ENCODE measurements around the gene PARVA.

The PARVA gene

DNA sequence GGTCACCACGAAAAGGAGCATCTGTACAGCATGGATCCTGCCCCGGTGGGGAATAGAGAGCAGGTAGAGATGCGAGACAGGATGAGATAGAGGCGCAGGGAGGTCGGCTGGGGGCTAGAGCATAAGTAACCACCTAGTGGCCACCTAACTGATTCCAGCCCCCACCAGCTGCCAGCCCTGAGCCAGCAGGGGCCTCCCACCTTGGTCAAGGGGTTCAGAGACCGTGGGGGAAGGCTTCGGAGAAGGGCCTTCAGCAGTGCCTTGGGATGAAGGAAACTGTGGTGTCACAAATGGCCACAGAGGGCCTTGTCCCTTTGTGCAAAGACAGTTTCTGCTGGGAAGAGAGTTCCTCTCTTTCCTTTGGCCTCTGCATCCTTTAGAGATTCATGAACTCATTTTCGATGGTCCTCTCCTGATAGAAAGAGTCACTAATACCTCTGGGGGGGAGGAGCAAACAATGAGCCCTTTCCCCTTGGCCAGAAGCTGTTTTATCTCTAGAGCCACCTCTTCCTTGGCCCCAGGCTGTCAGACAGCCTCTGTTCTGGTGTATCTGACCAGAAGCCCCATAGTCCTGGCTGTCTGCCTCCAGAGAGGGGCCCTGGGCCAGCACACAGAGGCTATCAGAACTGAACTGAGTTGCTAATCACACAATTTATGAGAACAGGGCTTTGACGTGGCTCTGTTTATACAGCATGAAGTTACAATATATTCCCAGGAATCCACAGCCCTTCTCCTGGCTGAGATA, 146.0 kb downstream of the PARVA start:
- Histone ChIP-seq H3K9me3 (no peaks in the 10 kb centered on the region), H3K4me3 (no peak overlapping the region), H3K4me1 (no peaks in the 10 kb centered on the region), H3K27me3 (ENCODE audit: low read depth) (peaks cover 2% of the 10 kb centered on the region; the same call in 1 of the 2 replicates), H3K36me3 (replicated peaks) (no peaks in the 10 kb centered on the region)
- in situ Hi-C loops (cut with MboI; ENCODE audit: low sequenced_read_pairs): no loop called here
- DNase-seq (ENCODE audit: low spot score in 2 of 2): no peak

DNA sequence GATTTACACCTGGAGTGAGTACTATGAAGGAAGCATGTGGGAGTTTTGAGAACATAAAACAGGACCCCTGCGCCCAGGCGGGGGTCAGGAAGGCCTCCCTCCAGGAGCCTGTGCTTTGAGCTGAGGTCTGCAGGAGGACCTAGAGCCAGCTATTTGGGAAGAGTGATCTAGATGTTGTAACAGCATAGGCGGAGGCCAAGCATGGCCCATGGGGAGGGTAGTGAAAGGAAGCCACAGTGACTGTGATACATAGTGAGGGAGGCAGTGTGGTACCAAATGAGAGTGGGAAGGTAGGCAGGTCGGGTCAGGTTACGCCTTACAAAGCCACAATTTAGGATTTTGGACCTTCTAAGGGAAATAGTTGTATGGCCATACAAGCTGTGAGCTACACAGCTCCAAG, 147.5 kb downstream of the PARVA start:
- in situ Hi-C loops (cut with MboI; ENCODE audit: low sequenced_read_pairs): no loop called here

DNA sequence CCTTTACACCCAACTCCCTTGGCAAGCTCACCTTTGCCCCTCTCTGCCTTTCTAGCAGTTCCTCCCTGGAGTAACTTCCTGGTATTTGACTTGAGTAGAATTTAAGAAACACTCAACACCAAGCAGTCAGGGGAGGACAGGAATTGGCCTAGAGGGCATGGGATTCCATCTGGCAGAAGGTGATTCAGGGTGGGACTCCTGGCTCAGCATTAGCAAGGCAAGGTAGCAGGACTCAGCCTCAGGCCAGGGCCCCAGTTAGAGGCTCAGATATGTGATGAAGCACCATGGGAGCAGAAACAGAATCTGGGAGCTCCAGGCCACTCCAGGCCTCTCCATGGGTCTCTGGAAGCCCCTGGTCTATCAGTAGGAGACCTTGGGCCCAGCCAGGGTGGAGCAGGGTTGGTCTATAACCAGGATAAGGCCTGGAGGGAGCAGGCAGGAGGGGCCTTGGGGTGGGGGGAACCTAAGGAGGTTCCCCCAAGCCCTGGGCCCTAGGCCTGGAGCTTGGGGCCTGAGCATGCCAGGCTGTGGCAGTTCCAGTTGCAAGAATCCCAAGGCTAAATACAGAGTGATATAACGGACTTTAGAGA, 148.2 kb downstream of the PARVA start:
- DNase-seq (ENCODE audit: low spot score in 2 of 2): no peak
- H3K36me3 ChIP-seq (replicated peaks): no peaks in the 10 kb centered on the region
- H3K4me3 ChIP-seq: no peak overlapping the region
- peaks cover 2% of the 10 kb centered on the region; the same call in 1 of the 2 replicates for H3K27me3 ChIP-seq (ENCODE audit: low read depth)
- H3K4me1 ChIP-seq: no peaks in the 10 kb centered on the region
- no peaks in the 10 kb centered on the region for H3K9me3 ChIP-seq
- in situ Hi-C loops (cut with MboI; ENCODE audit: low sequenced_read_pairs): no loop called here

More for the DNA sequence above, 147.5 kb downstream of the PARVA start:
- Histone ChIP-seq H3K4me3 (no peak overlapping the region), H3K36me3 (replicated peaks) (no peaks in the 10 kb centered on the region), H3K4me1 (no peaks in the 10 kb centered on the region), H3K9me3 (no peaks in the 10 kb centered on the region), H3K27me3 (ENCODE audit: low read depth) (peaks cover 2% of the 10 kb centered on the region; the same call in 1 of the 2 replicates)
- DNase-seq (ENCODE audit: low spot score in 2 of 2): no peak

DNA sequence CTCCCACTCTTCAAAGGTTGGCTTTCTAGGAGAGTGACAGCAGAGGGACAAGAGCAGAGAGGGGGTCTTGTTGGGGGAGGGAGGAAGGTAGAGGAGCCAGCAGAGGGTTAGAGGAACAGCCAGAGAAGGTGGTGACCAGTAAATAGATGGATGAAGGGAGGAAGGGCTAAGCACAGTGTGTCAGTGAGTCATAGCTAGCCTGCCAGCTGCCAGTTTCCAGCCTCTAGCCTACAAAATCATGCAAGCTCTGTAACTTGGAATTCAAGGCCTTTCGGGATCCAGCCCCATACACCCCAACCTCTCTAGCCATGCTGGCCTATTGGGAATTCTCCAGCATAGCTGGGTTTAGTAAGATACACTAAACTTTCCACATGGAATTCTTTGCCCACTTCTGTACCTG, 149.4 kb downstream of the PARVA start:
- Histone ChIP-seq H3K9me3 (no peaks in the 10 kb centered on the region), H3K36me3 (replicated peaks) (no peaks in the 10 kb centered on the region), H3K4me3 (no peak overlapping the region), H3K27me3 (ENCODE audit: low read depth) (no peaks in the 10 kb centered on the region), H3K4me1 (no peaks in the 10 kb centered on the region)
- in situ Hi-C loops (cut with MboI; ENCODE audit: low sequenced_read_pairs): no loop called here
- DNase-seq (ENCODE audit: low spot score in 2 of 2): no peak

DNA sequence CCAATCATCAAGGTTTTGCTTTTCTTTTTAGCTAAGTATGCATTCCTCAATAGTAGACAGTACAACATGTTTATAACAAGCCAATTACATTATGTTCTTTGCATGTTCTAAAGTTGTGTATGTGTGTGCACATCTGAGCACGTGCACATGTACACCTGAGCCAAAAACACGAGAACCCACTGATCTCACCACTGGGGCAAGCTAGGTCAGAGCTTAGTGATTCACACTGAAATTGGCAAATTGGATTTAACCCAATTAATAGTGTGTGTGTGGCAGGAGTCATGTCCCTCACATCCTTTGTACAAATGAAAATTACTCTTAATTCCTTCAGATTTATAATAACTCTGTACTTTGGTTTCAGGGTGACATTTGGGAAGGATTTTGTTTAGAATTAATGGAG, 151.1 kb downstream of the PARVA start:
- no peaks in the 10 kb centered on the region for H3K36me3 ChIP-seq (replicated peaks)
- in situ Hi-C loops (cut with MboI; ENCODE audit: low sequenced_read_pairs): no loop called here
- H3K9me3 ChIP-seq: no peaks in the 10 kb centered on the region
- no peaks in the 10 kb centered on the region for H3K4me1 ChIP-seq
- no peaks in the 10 kb centered on the region; the same call in 1 of the 2 replicates for H3K27me3 ChIP-seq (ENCODE audit: low read depth)
- H3K4me3 ChIP-seq: no peak overlapping the region
- DNase-seq (ENCODE audit: low spot score in 2 of 2): no peak

DNA sequence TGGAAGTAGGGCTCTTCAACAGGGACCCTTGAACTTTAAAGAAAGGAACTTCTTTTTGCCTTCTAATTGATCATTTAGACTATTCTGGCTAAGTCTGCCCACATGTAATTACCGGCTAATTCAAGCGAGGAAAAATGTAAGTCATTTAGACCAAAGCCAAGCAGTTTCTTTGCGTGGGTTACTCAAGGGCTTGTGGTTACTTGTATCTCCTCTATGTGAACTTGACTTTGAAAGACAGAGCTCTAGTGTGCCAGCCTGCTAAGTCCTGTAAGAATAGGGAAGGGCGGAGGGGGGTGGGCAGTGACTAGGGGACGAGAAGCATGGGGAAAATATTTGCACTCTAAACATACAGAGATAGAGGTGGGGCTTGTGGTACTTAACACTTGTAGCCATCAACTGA, 151.7 kb downstream of the PARVA start:
- Histone ChIP-seq H3K4me3 (no peak overlapping the region), H3K27me3 (ENCODE audit: low read depth) (no peaks in the 10 kb centered on the region; the same call in 1 of the 2 replicates), H3K4me1 (no peaks in the 10 kb centered on the region), H3K9me3 (no peaks in the 10 kb centered on the region), H3K36me3 (replicated peaks) (no peaks in the 10 kb centered on the region)
- no peak for DNase-seq (ENCODE audit: low spot score in 2 of 2)
- in situ Hi-C loops (cut with MboI; ENCODE audit: low sequenced_read_pairs): no loop called here

DNA sequence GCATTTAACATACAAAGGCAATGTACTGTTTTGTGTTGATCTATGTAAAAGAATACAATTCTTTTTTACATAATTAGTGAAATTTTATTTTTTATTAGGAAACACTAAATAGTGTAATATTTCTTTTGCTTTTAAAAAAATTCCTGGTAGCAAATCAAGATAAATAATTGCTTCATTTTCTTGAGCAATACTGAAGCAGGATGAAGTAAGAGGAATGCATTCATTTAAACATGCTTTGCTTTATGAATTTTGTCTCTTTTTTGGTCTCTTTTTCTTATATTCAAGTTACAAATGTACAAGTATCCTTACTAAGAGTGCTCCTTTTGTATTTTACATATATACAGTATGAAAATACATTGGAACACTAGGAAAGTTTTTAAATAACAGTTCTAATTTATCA, 152.4 kb downstream of the PARVA start:
- H3K4me1 ChIP-seq: no peaks in the 10 kb centered on the region
- DNase-seq (ENCODE audit: low spot score in 2 of 2): no peak
- in situ Hi-C loops (cut with MboI; ENCODE audit: low sequenced_read_pairs): no loop called here
- H3K36me3 ChIP-seq (replicated peaks): no peaks in the 10 kb centered on the region
- H3K27me3 ChIP-seq (ENCODE audit: low read depth): no peaks in the 10 kb centered on the region; the same call in 1 of the 2 replicates
- H3K4me3 ChIP-seq: no peak overlapping the region
- no peaks in the 10 kb centered on the region for H3K9me3 ChIP-seq

DNA sequence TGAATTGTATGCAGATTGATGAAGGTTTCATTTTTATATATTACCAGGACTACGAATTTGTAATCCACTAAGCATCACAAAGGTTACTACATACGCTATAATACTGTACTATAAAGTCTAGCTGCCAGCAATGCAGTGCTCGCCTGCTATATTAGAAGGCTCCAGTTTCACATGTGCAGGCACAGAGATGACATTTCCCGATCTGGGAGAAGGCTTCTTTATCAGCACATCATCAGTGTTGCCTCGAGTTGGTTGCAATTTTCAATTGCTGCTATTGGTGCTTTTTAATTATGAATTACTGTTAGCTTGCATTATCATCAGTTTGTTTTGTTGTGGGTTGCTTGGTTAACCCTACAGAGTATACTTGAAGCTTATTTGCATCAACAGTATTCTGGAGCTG, 153.6 kb downstream of the PARVA start:
- Histone ChIP-seq H3K36me3 (replicated peaks) (no peaks in the 10 kb centered on the region), H3K4me1 (no peaks in the 10 kb centered on the region), H3K9me3 (no peaks in the 10 kb centered on the region), H3K27me3 (ENCODE audit: low read depth) (peaks cover 2% of the 10 kb centered on the region; the same call in 1 of the 2 replicates), H3K4me3 (no peak overlapping the region)
- DNase-seq (ENCODE audit: low spot score in 2 of 2): no peak
- in situ Hi-C loops (cut with MboI; ENCODE audit: low sequenced_read_pairs): no loop called here

DNA sequence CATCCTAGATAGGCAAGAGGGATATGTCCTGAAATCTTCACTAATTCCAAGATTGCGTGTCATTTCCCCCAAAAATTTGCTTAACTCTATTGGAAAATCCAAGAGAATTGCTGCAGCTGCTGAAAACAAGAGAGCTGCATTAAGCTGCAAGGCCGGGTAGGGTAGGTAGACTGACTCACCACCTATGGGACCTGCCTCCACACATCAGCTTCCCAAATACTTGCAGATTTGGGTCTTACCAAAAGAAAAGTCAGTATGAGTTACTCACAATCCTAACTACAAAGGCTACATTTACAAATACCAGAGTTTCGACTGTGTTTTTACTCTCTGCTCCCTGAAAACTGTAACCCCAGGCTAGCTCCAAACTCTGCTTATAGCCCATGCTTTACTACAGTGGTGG, 154.3 kb downstream of the PARVA start:
- peaks cover 2% of the 10 kb centered on the region for H3K27me3 ChIP-seq (ENCODE audit: low read depth)
- in situ Hi-C loops (cut with MboI; ENCODE audit: low sequenced_read_pairs): no loop called here
- H3K36me3 ChIP-seq (replicated peaks): no peaks in the 10 kb centered on the region
- H3K9me3 ChIP-seq: no peaks in the 10 kb centered on the region
- H3K4me3 ChIP-seq: no peak overlapping the region
- no peaks in the 10 kb centered on the region for H3K4me1 ChIP-seq
- no peak for DNase-seq (ENCODE audit: low spot score in 2 of 2)

DNA sequence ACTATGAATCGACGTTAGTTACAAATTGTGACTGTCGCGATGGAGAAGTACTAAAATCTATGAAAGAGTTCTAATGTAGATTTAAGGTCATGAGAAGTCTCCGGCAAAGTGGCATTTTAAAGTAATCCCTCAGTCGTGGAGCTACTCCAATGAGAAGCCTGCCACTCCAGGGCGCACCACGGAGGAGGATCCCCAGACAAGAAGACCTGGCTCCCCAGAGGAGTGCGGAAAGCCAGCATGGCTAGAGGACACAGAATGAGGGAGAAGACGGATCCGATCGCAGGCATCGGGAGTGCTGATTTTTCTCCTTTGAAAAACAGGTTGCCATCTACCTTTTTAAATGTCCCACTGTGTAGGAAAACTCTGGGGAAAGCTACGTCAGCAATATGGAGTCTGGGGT, 155.2 kb downstream of the PARVA start:
- Histone ChIP-seq H3K27me3 (ENCODE audit: low read depth) (peaks cover 2% of the 10 kb centered on the region), H3K36me3 (replicated peaks) (no peaks in the 10 kb centered on the region), H3K9me3 (no peaks in the 10 kb centered on the region), H3K4me1 (no peaks in the 10 kb centered on the region), H3K4me3 (no peak overlapping the region)
- no peak for DNase-seq (ENCODE audit: low spot score in 2 of 2)
- in situ Hi-C loops (cut with MboI; ENCODE audit: low sequenced_read_pairs): no loop called here

DNA sequence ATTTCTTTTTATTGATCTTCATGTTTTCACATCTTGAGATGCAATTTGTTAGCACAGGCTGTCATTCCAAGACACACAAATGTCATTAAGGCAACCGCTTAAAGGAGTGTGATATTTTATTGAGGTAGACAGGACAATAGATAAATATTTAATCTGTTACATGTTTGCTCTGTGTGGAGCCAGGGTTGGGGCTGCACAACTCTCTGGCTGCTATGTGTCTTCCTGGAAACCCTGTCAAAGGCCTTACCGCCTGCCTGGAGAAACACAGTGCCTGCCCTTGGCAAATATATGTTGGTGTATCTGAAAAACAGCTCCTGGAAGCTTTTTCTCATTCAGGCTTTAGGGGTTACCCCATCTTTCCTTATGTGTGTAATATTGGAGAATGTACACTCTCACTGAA, 157.2 kb downstream of the PARVA start:
- no peak overlapping the region for H3K4me3 ChIP-seq
- in situ Hi-C loops (cut with MboI; ENCODE audit: low sequenced_read_pairs): no loop called here
- H3K9me3 ChIP-seq: no peaks in the 10 kb centered on the region
- peaks cover 2% of the 10 kb centered on the region for H3K27me3 ChIP-seq (ENCODE audit: low read depth)
- no peak for DNase-seq (ENCODE audit: low spot score in 2 of 2)
- no peaks in the 10 kb centered on the region for H3K4me1 ChIP-seq
- H3K36me3 ChIP-seq (replicated peaks): no peaks in the 10 kb centered on the region

DNA sequence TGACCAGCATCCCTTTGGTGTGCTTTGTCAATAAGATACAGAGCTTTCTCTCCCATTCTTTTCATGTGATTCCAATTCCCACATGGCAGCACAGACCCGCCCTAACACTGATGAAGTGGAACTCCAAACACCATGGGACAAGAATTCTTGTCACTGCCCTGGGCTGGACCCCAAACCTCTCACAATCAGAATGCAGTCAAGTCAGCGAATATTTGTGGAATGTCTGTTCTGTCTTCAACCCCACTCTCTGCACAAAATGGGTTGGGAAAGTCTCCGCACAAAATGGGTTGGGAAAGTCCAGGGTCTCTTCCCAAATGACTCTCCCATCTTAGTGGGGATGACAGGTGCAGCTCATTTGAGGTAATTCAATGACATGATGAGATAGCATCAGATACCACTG, 157.9 kb downstream of the PARVA start:
- Histone ChIP-seq H3K36me3 (replicated peaks) (no peaks in the 10 kb centered on the region), H3K4me1 (no peaks in the 10 kb centered on the region), H3K27me3 (ENCODE audit: low read depth) (peaks cover 2% of the 10 kb centered on the region), H3K4me3 (no peak overlapping the region), H3K9me3 (no peaks in the 10 kb centered on the region)
- in situ Hi-C loops (cut with MboI; ENCODE audit: low sequenced_read_pairs): no loop called here
- no peak for DNase-seq (ENCODE audit: low spot score in 2 of 2)

DNA sequence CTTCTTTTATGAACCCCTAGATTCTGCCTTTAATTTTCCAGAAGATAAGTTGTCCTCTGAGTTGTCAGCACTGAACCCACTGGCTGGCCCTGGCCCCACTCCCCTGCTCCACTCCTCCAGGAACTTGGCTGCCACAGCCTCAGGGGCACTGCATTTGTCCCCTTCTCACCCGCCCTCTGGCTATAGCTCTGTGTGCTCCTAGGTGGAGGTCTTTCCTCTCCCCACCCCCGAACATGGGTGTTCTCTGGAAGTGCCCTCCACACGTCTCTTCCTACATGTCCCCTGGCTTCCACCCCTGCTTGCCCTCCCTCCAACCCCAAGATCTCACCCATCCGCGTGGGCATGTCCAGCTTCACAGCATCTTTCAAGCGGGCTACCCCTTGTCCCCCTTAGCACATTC, 159.2 kb downstream of the PARVA start:
- Histone ChIP-seq H3K4me3 (no peak overlapping the region), H3K9me3 (no peaks in the 10 kb centered on the region), H3K4me1 (no peaks in the 10 kb centered on the region), H3K27me3 (ENCODE audit: low read depth) (peaks cover 2% of the 10 kb centered on the region), H3K36me3 (replicated peaks) (no peaks in the 10 kb centered on the region)
- DNase-seq (ENCODE audit: low spot score in 2 of 2): no peak
- in situ Hi-C loops (cut with MboI; ENCODE audit: low sequenced_read_pairs): no loop called here

DNA sequence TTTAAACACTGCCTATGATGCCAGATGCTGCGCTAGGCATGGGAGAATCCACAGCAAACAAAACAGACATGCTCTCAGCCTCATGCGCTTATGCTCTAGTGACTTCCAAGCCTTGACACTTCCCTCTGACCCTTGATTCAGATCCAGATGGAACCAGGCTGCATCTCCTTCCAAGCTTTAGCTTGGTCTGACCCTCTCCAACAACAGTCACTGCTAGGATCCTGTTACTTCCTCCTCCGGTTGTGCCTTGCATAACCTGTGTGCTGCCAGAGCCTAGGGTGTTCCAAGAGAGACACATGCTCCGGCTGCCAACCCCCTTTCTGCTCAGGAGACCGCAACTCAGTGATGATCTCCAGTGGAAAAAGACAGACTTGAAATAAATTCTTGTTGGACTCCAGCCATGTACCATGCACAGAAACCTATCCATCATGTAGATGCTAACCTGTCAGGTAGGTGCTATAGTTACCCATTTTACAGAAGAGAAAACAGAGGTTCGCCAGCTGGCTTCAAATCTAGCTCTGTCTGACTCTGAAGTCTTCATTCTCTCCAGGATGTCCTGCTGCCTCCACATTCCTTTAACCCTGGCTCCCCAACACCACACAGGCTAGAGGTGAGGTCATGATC, 160.5 kb downstream of the PARVA start:
- H3K27me3 ChIP-seq (ENCODE audit: low read depth): peaks cover 2% of the 10 kb centered on the region
- no peak overlapping the region for H3K4me3 ChIP-seq
- H3K4me1 ChIP-seq: no peaks in the 10 kb centered on the region
- H3K9me3 ChIP-seq: no peaks in the 10 kb centered on the region
- H3K36me3 ChIP-seq (replicated peaks): no peaks in the 10 kb centered on the region
- in situ Hi-C loops (cut with MboI; ENCODE audit: low sequenced_read_pairs): no loop called here
- no peak for DNase-seq (ENCODE audit: low spot score in 2 of 2)
